ENCODE results near the gene ABL2. TPM values are rescaled to one million over a fixed set of nuclear protein-coding genes. Genes with fewer than 3 reads are reported as not detected.

The ABL2 gene
- total RNA-seq, 1 experiment from 2014 or later: 9.2 TPM

GRCh38 chr1:179092896-179093461 lies 136.5 kb downstream of the ABL2 start:
- DNase-seq (ENCODE audit: low spot score): no peak

- DNase-seq (ENCODE audit: low spot score): peak; percentile 27
Observed at GRCh38 chr1:179091691-179092165, 137.7 kb downstream of the ABL2 start.

DNA sequence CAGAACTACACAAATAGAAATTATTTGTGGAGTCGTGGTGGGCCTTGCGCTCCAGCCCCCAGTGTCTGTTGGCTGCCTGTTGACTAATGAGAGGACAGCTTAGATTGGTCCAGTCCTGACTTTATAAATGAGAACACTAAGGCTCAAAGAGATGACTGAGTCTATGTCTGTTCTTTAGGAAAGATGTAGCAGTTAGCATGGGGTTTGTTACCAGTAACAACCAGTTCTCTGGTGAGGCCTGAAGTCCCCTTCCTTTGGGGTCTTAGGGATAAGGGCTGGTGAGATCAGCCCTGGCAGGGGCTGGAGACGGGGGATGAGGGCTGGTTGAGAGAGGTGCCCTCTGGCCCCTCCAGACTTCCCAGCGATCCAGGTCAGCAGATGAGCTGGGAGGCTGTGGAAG lies 138.6 kb downstream of the ABL2 start:
- DNase-seq (ENCODE audit: low spot score): no peak

DNA sequence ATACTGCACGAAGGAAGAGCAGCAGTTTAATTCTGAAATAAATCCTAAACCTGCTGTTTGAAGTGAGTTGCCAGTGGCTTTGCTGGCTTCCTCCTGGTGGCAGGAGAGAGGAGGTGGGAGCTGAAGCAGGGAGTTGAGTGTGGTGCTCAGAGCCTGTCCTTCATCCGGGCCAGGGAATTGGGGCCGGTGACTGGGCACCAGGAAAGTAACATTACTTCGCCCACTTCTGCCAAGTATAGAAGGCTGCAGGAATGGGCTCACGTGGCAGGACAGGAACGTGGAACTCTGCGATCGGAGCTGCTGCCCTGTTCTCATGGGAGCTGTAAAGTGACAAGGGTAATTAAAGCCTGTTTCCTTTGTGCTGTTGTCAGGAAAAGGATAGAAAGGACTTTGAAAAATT lies 139.0 kb downstream of the ABL2 start:
- DNase-seq (ENCODE audit: low spot score): no peak

DNA sequence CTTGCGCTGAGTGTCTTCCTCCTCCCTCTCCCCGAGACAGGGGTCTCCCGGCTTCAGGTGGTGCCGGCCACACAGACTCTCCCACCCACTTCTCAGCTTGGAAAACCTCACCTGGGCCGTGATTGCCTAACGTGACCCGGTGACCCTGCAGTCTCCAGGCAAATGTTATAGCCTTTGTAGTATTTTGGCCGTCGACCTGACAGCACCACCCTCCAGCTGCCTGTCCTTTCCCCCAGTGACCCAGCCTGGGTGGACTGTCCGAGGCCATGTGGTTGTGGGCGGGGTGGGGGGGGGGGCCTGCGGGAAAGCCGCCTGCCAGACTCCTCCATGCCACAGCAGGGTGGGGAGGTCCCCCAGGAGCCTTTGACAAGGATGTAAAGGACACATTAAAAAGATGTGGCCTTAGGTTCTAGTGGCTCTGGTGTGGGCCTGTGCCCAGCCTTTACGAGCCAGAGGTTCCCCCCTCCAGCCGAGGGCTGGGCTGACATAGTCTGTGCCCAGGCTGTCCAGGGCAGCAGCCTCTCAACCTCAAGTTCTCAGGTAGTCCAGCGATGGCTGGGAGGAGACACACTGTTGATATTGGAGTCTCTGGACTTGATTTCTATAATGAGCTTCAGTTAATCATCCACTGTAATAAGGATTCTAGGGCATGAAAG lies 139.5 kb downstream of the ABL2 start:
- DNase-seq (ENCODE audit: low spot score): no peak

DNA sequence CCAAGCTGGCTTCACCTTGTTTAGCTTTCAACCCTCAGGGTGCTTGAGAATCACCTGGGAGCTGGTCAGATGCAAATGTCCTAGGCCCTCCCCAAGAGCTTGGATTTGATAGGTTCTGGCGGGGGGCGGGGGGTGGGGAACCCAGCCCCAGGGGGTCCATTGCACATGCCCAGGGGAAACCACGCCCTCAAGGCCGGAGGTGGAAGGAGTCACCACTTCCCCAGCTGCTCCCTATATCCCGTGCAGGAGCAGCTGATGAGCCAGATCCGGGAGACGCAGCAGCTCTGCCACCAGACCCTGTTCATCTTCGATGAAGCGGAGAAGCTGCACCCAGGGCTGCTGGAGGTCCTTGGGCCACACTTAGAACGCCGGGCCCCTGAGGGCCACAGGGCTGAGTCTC lies 141.8 kb downstream of the ABL2 start:
- DNase-seq (ENCODE audit: low spot score): no peak

GRCh38 chr1:179083533-179083932 lies 145.9 kb downstream of the ABL2 start:
- DNase-seq (ENCODE audit: low spot score): no peak

- no peak for DNase-seq (ENCODE audit: low spot score)
Observed at GRCh38 chr1:179082999-179083335, 146.5 kb downstream of the ABL2 start.

GRCh38 chr1:179082333-179082998 lies 147.0 kb downstream of the ABL2 start:
- peak; percentile 36 for DNase-seq (ENCODE audit: low spot score)

- DNase-seq (ENCODE audit: low spot score): peak; percentile 82
Observed at GRCh38 chr1:179081687-179082332, 147.7 kb downstream of the ABL2 start, which contains the start of gene TOR3A. TOR3A (plus strand) TSS chr1:179082070; CDS start chr1:179082129, 59 bp downstream.

- DNase-seq (ENCODE audit: low spot score): no peak
Observed at GRCh38 chr1:179080866-179081686, 148.4 kb downstream of the ABL2 start.

GRCh38 chr1:179079113-179079761 lies 150.2 kb downstream of the ABL2 start:
- DNase-seq (ENCODE audit: low spot score): peak; percentile 63

DNA sequence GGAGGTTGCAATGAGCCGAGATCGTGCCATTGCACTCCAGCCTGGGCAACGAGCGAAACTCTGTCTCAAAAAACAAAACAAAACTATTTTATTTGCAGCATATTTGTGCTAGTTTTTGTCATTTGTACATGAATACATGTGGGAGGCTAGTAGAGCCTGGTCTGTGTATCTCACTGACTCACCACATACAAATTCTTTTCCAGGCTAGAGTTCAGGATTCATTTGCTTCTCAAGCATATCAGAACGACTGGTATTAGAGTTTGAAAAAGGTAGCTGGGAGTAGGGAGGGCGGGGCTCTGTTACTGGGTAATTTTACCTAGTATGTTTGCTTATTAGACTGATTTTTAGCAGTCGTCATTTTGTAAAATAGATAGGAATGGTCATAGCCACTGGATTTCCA lies 152.1 kb downstream of the ABL2 start:
- DNase-seq (ENCODE audit: low spot score): no peak

DNA sequence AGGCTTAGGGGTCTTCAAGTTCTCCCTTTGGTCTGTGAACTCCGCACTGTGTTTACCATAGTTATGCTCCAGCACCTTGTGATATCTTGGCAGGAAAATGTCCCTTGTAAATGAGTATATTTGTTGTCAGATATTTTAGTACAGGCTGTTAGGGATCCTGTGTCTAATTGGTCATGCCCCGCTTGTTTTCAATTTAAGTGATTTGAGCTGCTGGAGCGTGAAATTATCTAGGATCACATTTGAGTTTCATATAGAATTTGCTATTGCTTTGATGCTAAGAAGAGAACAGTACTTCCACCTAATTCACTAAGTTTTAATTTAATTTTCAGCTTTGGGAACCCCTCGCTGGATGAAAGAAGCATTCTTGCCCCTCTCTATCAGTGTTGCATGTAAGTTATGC lies 163.0 kb downstream of the ABL2 start:
- DNase-seq (ENCODE audit: low spot score): no peak

DNA sequence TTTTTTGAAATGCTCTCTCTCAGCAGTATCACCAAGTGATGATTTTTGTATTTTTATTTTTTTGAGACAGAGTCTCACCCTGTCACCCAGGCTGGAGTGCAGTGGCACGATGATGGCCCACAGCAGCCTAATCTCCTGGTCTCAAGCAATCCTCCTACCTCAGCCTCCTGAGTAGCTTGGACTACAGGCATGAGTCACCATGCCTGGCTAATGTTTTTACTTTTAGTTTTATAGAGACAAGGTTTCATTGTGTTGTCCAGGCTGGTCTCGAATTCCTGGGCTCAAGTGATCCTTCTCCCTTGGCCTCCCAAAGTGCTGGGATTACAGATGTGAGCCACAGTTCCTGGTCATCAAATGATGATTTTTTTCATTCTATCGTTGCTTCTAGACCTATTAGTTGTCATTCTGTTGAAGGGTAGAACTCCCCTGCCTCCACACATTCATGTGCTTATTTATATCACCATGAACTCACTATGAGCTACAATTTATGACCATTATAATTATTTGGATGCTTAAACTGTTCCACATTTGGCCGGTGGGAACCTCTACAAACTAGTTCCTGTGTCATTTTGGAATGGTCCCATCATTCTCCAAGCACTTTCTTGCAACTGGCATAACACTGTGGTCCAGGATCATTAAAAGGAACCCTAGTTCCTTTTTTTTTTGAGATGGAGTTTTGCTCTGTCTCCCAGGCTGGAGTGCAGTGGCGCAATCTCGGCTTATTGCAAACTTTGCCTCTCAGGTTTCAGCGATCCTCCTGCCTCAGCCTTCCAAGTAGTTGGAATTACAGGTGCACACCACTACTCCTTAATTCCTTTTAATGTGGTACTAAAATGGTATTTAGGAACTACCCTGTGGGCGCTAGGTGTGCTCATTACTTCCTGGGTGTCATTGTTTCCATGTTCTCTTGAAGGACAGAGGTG lies 167.9 kb downstream of the ABL2 start:
- DNase-seq (ENCODE audit: low spot score): peak; percentile 54

GRCh38 chr1:179058487-179059483 lies 170.7 kb downstream of the ABL2 start:
- DNase-seq (ENCODE audit: low spot score): no peak

DNA sequence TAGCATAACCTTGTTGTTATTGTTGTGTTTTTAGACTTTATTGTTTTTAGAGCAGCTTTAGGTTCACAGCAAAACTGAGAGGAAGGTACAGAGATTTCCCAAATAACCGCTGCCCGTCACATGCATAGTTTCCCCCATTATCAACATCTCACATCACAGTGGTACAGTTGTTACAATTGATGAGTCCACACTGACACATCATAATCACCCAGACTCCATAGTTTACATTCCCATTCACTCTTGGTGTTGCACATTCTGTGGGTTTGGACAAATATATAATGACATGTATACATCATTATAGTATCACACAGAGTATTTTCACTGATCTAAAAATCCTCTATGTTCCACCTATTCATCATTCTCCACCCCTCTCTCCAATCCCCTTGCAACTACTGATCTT lies 173.5 kb downstream of the ABL2 start:
- no peak for DNase-seq (ENCODE audit: low spot score)

DNA sequence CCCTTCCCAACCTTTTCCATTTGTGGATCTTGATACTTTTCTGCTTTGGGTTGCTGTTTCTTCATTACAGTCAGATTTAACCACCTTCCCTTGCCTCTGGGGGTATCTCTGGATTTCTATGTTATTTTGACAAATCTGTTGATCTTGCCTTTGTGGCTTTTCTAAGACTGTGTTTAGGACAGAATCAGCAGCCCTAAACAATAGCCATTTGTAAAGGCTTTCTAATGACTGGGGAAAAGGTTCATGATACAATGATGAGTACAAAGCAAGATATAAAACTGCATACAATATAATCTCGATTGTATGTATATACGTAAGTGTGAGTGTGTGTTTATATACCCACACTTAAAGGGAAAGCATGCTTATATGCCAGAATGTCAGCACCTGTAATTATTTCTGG lies 176.0 kb downstream of the ABL2 start:
- DNase-seq (ENCODE audit: low spot score): no peak

- no peak for DNase-seq (ENCODE audit: low spot score)
Observed at GRCh38 chr1:179052776-179053175, 176.7 kb downstream of the ABL2 start.
